ENCODE results near the gene ZNF625.

- TF ChIP-seq, protein P1, sequence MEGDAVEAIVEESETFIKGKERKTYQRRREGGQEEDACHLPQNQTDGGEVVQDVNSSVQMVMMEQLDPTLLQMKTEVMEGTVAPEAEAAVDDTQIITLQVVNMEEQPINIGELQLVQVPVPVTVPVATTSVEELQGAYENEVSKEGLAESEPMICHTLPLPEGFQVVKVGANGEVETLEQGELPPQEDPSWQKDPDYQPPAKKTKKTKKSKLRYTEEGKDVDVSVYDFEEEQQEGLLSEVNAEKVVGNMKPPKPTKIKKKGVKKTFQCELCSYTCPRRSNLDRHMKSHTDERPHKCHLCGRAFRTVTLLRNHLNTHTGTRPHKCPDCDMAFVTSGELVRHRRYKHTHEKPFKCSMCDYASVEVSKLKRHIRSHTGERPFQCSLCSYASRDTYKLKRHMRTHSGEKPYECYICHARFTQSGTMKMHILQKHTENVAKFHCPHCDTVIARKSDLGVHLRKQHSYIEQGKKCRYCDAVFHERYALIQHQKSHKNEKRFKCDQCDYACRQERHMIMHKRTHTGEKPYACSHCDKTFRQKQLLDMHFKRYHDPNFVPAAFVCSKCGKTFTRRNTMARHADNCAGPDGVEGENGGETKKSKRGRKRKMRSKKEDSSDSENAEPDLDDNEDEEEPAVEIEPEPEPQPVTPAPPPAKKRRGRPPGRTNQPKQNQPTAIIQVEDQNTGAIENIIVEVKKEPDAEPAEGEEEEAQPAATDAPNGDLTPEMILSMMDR (IDR thresholded peaks at IDR 0.05; ENCODE audit: low read depth, low read length): no peak
- TF ChIP-seq MYC (IDR thresholded peaks at IDR 0.05; ENCODE audit: low read depth, low read length) (no peak), POLR2A (IDR thresholded peaks at IDR 0.05; ENCODE audit: extremely low read depth, insufficient read length) (no peak), MAX (IDR thresholded peaks at IDR 0.05; ENCODE audit: low read depth, low read length) (no peak)
These were observed 61.3 kb downstream of the ZNF625 start for GRCh38 chr19:12095111-12095790.
